Aorta (tissue), 5 donors: ENCODE measurements around the gene CPNE1. TPM values are rescaled to one million over a fixed set of nuclear protein-coding genes. Genes with fewer than 3 reads are reported as not detected.
A peak's percentile ranks its signal among the peaks of the same experiment; 100 is the strongest.

Experiments
- ATAC-seq: fragments of 200-7000 bp; cut with Tn5 transposase; one replicate; pipeline ENCODE4 v1.9.1; 2022; ENCODE audit warnings: moderate library complexity; ENCODE audit not compliant: low FRiP score
- DNase-seq, 2 donors: peaks; one replicate each; pipeline ENCODE4 v3.0.0-alpha.2; 2020
- H3K27ac ChIP-seq, 2 donors: one replicate each; pipeline ENCODE4 v1.5.1; 2013; ENCODE audit warnings: low read length in 2 of 2, mild to moderate bottlenecking in 2 of 2, moderate library complexity in 2 of 2, control low read depth in 1 of 2, inconsistent platforms in 1 of 2, low read depth in 1 of 2
- H3K27me3 ChIP-seq, 2 donors: one replicate each; pipeline ENCODE4 v1.6.1; 2013; ENCODE audit warnings: control low read depth in 1 of 2, low read length in 1 of 2, mild to moderate bottlenecking in 1 of 2, moderate library complexity in 1 of 2; ENCODE audit not compliant: insufficient read depth in 2 of 2, control insufficient read depth in 1 of 2
- H3K36me3 ChIP-seq, 2 donors: one replicate each; pipeline ENCODE4 v1.6.1; 2013; ENCODE audit warnings: control low read depth in 1 of 2, low read length in 1 of 2, mild to moderate bottlenecking in 1 of 2; ENCODE audit not compliant: insufficient read depth in 2 of 2, control insufficient read depth in 1 of 2
- H3K4me1 ChIP-seq, 2 donors: one replicate each; pipeline ENCODE4 v1.6.1; 2013; ENCODE audit warnings: low read length in 2 of 2, control low read depth in 1 of 2, mild to moderate bottlenecking in 1 of 2, moderate library complexity in 1 of 2; ENCODE audit not compliant: insufficient read depth in 2 of 2, control insufficient read depth in 1 of 2
- H3K4me3 ChIP-seq, 2 donors: one replicate each; pipeline ENCODE4 v1.5.1; 2013; ENCODE audit warnings: low read length in 2 of 2, control low read depth in 1 of 2, mild to moderate bottlenecking in 1 of 2
- H3K9me3 ChIP-seq: one replicate; pipeline ENCODE4 v1.6.1; 2013; ENCODE audit warnings: mild to moderate bottlenecking, low read length; ENCODE audit not compliant: control insufficient read depth
- WGBS, 2 donors: extraction: QIAGEN DNeasy Blood & Tissue Kit; methylation state at CpG; one replicate each; pipeline ENCODE4 v1.1.7; 2013; 5-methylcytosine and 5-hydroxymethylcytosine counted together
- intact Hi-C, 2 donors: fragments of 100-400 bp; cut with DNase I; formaldehyde crosslinking; loops; one replicate each; pipeline versions ENCODE4 v1.14.2 to v1.15.0; 2022
- polyA plus RNA-seq, 2 donors: library from polyadenylated mRNA; stranded (reverse); fragments of 200-250 nt; gene quantifications; one replicate each; pipeline ENCODE4 v1.2.3, GENCODE V29; 2013
- total RNA-seq, 2 donors: library from RNA; stranded (reverse); fragmentation: NEBNext Ultra II Directional; extraction: Animal tissue kit (Norgen Biotek cat#: 25700); gene quantifications; one replicate each; pipeline ENCODE4 v1.2.1, GENCODE V29; 2021
- donor health status: healthy with polysubstance abuse.
- donor health status: Bipolar disorder and iron deficiency.
- donor health status: DM: no; HTN: no; CAD: no.
- donor health status: DM: no; HTN: no; CAD: no.
- donor health status: DM: yes; HTN: yes; CAD: no.

CPNE1 gene
- total and polyA plus RNA-seq, 4 donors: 79.0 to 265 (median 190) TPM

GRCh38 chr20:35603695-35604448, 60.8 kb downstream of the CPNE1 start:
- intact Hi-C loops: loop anchor here in 1 of 2 donors (5.0 kb wide), 1 partner anchor 142 kb away; no protein-coding TSS in a partner anchor
- H3K4me3 ChIP-seq: no peak overlapping the region
- H3K27ac ChIP-seq: no peak overlapping the region
- no peaks in the 10 kb centered on the region for H3K36me3 ChIP-seq
- H3K27me3 ChIP-seq: no peaks in the 10 kb centered on the region
- H3K4me1 ChIP-seq: no peaks in the 10 kb centered on the region
- DNase-seq (peak in 1 of 2 donors; percentile 39), ATAC-seq (no peak)
- 90 to 95% methylated on average over 11 of the region's 11 CpGs for WGBS, 2 donors
- H3K9me3 ChIP-seq: no peaks in the 10 kb centered on the region

- intact Hi-C loops: loop anchor here in 1 of 2 donors (5.0 kb wide), 1 partner anchor 141 kb away; no protein-coding TSS in a partner anchor
- no peaks in the 10 kb centered on the region for H3K4me1 ChIP-seq
- peak in 1 of 2 donors; percentile 54 for DNase-seq
- no peaks in the 10 kb centered on the region for H3K27me3 ChIP-seq
- H3K27ac ChIP-seq: no peak overlapping the region
- H3K9me3 ChIP-seq: no peaks in the 10 kb centered on the region
- ATAC-seq: no peak
- H3K36me3 ChIP-seq: no peaks in the 10 kb centered on the region
- no peak overlapping the region for H3K4me3 ChIP-seq
- WGBS, 2 donors: 95 to 96% methylated on average over 15 of the region's 15 CpGs
These were observed 61.7 kb downstream of the CPNE1 start for GRCh38 chr20:35602851-35603495.

- DNase-seq (peak in 1 of 2 donors; percentile 73), ATAC-seq (no peak)
- WGBS, 2 donors: 23 to 26% methylated on average over 27 to 30 of the region's 30 CpGs
- Histone ChIP-seq H3K27me3 (no peaks in the 10 kb centered on the region), H3K9me3 (no peaks in the 10 kb centered on the region), H3K4me1 (no peaks in the 10 kb centered on the region), H3K36me3 (no peaks in the 10 kb centered on the region), H3K27ac (no peak overlapping the region), H3K4me3 (peak overlapping the region in 1 of 2 donors; percentile 35)
- intact Hi-C loops: loop anchor here in 1 of 2 donors (5.0 kb wide), 1 partner anchor 140 kb away; no protein-coding TSS in a partner anchor
These were observed 62.7 kb downstream of the CPNE1 start for GRCh38 chr20:35601990-35602389.

GRCh38 chr20:35600993-35601973, 63.4 kb downstream of the CPNE1 start:
- WGBS, 2 donors: 1% methylated on average over 86 to 103 of the region's 103 CpGs
- peak overlapping the region in 1 of 2 donors; percentile 35 for H3K4me3 ChIP-seq
- intact Hi-C loops: loop anchor here in 1 of 2 donors (5.0 kb wide), 1 partner anchor 139 kb away; no protein-coding TSS in a partner anchor
- no peaks in the 10 kb centered on the region for H3K27me3 ChIP-seq
- H3K27ac ChIP-seq: no peak overlapping the region
- H3K9me3 ChIP-seq: no peaks in the 10 kb centered on the region
- DNase-seq: peak; percentile 87 to 92
- no peaks in the 10 kb centered on the region for H3K36me3 ChIP-seq
- no peaks in the 10 kb centered on the region for H3K4me1 ChIP-seq
- peak; percentile 89 for ATAC-seq

GRCh38 chr20:35600176-35600992, 64.3 kb downstream of the CPNE1 start:
- Histone ChIP-seq H3K36me3 (no peaks in the 10 kb centered on the region), H3K27ac (no peak overlapping the region), H3K4me1 (no peaks in the 10 kb centered on the region), H3K4me3 (no peak overlapping the region), H3K27me3 (no peaks in the 10 kb centered on the region), H3K9me3 (no peaks in the 10 kb centered on the region)
- no peak for ATAC-seq
- peak in 1 of 2 donors; percentile 77 for DNase-seq
- WGBS, 2 donors: 23 to 24% methylated on average over 33 to 34 of the region's 34 CpGs
- intact Hi-C loops: loop anchor here in 1 of 2 donors (5.0 kb wide), 1 partner anchor 138 kb away; no protein-coding TSS in a partner anchor

GRCh38 chr20:35599776-35600120, 65.0 kb downstream of the CPNE1 start:
- intact Hi-C loops: loop anchor here in 1 of 2 donors (5.0 kb wide), 1 partner anchor 137 kb away; no protein-coding TSS in a partner anchor
- 93 to 94% methylated on average over 9 of the region's 9 CpGs for WGBS, 2 donors
- ATAC-seq (no peak), DNase-seq (peak in 1 of 2 donors; percentile 76)
- Histone ChIP-seq H3K36me3 (no peaks in the 10 kb centered on the region), H3K4me3 (no peak overlapping the region), H3K27me3 (no peaks in the 10 kb centered on the region), H3K4me1 (no peaks in the 10 kb centered on the region), H3K27ac (no peak overlapping the region), H3K9me3 (no peaks in the 10 kb centered on the region)

- Histone ChIP-seq H3K4me1 (no peaks in the 10 kb centered on the region), H3K27ac (no peak overlapping the region), H3K36me3 (no peaks in the 10 kb centered on the region), H3K27me3 (no peaks in the 10 kb centered on the region), H3K9me3 (no peaks in the 10 kb centered on the region), H3K4me3 (no peak overlapping the region)
- DNase-seq (peak in 1 of 2 donors; percentile 44), ATAC-seq (no peak)
- WGBS, 2 donors: 84 to 86% methylated on average over 22 of the region's 22 CpGs
- intact Hi-C loops: no loop called here
These were observed 65.6 kb downstream of the CPNE1 start for GRCh38 chr20:35598899-35599775.
